ENCODE measurements around the gene JAK3.
A peak's percentile ranks its signal among the peaks of the same experiment; 100 is the strongest.

Gene JAK3

DNA sequence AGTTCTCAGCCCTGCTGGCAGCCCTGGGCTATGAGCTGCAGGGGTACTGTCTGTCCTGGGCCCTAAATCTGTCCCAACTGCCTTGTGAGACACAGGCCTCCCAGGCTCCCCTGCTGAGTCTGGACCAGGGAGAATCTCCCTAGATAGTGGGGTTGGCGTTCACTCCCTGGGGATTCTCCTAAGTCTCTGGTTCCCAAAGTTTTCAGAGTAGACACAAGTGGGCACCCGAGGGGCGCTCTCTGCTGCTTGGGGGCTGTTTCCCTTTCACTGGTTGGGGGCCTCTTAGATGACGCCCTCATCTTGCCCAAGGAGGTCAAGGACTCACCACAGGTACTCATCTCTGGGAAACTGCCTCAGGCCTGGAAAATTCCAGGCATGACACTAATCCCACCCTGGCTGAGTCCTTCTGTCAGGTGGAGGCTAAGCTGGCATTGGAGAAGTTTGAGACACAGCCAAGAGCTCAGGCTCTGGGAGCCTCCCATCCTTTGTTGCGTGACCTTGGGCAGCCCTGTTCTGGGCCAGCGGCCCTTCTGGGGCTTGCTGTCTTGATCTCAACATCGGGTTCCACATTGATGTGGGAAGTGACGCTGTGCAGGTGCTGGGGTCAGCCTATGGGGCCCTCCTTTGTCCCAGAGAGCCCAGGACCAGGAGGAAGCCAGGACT, 15.9 kb upstream of the JAK3 start:
- H3K4me1 ChIP-seq (ENCODE audit: insufficient read depth, low read length), result peaks cover 4% of the 10 kb centered on the region; the same call in 1 of the 2 replicates
- H3K4me3 ChIP-seq (ENCODE audit: low read length), result no peak overlapping the region
- no peak overlapping the region for H3K27ac ChIP-seq (ENCODE audit: low read length)
- no peaks in the 10 kb centered on the region; the same call in 1 of the 2 replicates for H3K27me3 ChIP-seq (ENCODE audit: insufficient read depth, low read length)
- H3K9ac ChIP-seq (ENCODE audit: low read depth, low read length), result no peak overlapping the region
- H3K9me3 ChIP-seq (ENCODE audit: insufficient read depth, low read depth, low read length), result no peaks in the 10 kb centered on the region
- peaks cover 55% of the 10 kb centered on the region for H3K36me3 ChIP-seq (ENCODE audit: insufficient read depth, low read depth, low read length)

DNA sequence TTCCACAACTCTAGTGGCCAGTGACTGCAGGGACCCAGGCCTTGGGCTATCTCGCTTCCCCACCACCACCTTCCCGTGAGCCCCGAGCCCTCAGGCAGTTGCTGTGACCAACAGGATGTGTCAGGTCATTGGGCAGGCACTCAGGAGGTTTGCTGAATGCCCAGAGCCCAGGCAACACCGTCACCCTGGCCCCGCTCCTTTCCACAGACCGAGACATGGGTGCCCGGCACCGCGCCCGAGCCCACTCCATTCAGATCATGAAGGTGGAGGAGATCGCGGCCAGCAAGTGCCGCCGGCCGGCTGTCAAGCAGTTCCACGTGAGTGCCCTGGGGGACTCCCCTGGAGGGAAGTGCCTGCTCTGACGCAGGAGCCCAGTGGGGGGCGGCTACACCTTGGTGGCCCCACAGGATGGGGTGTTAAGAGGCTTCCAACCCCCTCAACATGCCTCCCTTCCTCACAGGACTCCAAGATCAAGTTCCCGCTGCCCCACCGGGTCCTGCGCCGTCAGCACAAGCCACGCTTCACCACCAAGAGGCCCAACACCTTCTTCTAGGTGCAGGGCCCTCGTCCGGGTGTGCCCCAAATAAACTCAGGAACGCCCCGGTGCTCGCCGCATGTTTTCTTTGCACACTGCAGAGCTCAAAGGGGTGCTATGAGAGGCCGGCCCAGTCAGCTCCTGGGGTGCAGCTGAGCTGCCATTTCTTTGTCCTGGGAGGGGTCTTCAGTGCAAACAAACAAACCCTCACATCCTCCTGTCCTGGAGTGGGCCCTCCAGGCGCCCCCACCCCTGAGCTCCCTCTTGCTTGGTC, 15.1 kb upstream of the JAK3 start:
- H3K36me3 ChIP-seq (ENCODE audit: insufficient read depth, low read depth, low read length), result peaks cover 55% of the 10 kb centered on the region
- no peak overlapping the region for H3K27ac ChIP-seq (ENCODE audit: low read length)
- H3K4me1 ChIP-seq (ENCODE audit: insufficient read depth, low read length), result no peaks in the 10 kb centered on the region
- H3K9me3 ChIP-seq (ENCODE audit: insufficient read depth, low read depth, low read length), result no peaks in the 10 kb centered on the region
- H3K27me3 ChIP-seq (ENCODE audit: insufficient read depth, low read length), result no peaks in the 10 kb centered on the region
- peak overlapping the region; percentile 99; the same call in 1 of the 2 replicates for H3K9ac ChIP-seq (ENCODE audit: low read depth, low read length)
- H3K4me3 ChIP-seq (ENCODE audit: low read length), result no peak overlapping the region

DNA sequence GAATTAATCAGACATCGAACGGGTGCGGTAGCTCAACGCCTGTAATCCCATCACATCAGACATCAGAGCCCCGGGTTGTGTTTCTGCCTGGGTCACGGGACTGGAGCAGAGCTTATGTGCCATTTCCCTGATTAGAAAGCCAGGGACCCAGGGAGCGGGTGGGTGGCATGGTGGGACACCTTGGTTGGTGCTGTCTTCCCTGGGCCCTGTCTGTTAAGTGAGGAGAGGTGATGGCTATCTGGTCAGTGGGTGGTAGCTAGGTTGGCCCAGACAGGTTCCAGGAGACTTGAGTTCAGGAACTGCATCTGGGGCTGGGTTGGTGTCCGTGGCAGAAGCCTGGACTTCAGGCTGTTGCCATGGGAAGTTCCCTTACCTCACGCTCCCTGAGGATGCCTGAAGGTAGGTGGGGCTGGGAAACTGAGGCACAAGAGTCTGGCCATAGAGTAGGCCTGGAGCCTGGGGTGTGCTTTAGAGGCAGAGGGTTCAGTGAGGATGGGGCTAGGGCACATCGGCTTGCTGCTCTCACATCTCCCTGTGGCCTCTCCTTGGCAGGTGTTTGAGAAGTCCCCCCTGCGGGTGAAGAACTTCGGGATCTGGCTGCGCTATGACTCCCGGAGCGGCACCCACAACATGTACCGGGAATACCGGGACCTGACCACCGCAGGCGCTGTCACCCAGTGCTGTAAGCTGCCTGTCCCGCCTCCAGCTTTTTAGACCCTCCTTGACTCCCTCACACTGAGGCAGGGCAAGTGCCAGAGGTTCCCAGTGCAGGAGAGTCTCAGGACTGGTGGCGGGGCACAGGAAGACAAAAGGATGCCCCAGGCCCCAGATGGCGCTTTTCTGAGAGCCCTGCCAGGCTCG, 14.0 kb upstream of the JAK3 start:
- Histone ChIP-seq H3K27ac (ENCODE audit: low read length) (no peak overlapping the region), H3K4me3 (ENCODE audit: low read length) (peak overlapping the region; percentile 93), H3K27me3 (ENCODE audit: insufficient read depth, low read length) (no peaks in the 10 kb centered on the region), H3K4me1 (ENCODE audit: insufficient read depth, low read length) (no peaks in the 10 kb centered on the region), H3K9me3 (ENCODE audit: insufficient read depth, low read depth, low read length) (no peaks in the 10 kb centered on the region), H3K9ac (ENCODE audit: low read depth, low read length) (peak overlapping the region; percentile 99), H3K36me3 (ENCODE audit: insufficient read depth, low read depth, low read length) (peaks cover 55% of the 10 kb centered on the region)

DNA sequence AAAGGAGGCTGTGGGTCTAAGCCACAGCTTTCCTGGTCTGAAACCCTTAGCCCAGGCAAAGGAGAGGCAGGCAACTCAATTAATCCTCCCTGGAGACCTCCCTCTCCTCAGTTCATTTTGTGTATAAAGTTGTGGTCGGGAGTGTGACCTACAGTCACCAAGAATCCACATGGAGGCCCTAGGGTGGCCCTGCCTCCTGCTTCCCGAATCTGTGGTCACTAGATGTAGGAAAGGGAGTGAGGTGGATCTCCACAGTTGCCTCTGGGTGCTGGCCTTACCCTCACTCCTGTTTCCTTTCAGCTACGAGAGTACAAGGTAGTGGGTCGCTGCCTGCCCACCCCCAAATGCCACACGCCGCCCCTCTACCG, 13.2 kb upstream of the JAK3 start:
- Histone ChIP-seq H3K27ac (ENCODE audit: low read length) (peak overlapping the region; percentile 50), H3K9ac (ENCODE audit: low read depth, low read length) (peak overlapping the region; percentile 99), H3K4me3 (ENCODE audit: low read length) (peak overlapping the region; percentile 93), H3K27me3 (ENCODE audit: insufficient read depth, low read length) (no peaks in the 10 kb centered on the region), H3K36me3 (ENCODE audit: insufficient read depth, low read depth, low read length) (peaks cover 55% of the 10 kb centered on the region), H3K9me3 (ENCODE audit: insufficient read depth, low read depth, low read length) (no peaks in the 10 kb centered on the region), H3K4me1 (ENCODE audit: insufficient read depth, low read length) (no peaks in the 10 kb centered on the region)

DNA sequence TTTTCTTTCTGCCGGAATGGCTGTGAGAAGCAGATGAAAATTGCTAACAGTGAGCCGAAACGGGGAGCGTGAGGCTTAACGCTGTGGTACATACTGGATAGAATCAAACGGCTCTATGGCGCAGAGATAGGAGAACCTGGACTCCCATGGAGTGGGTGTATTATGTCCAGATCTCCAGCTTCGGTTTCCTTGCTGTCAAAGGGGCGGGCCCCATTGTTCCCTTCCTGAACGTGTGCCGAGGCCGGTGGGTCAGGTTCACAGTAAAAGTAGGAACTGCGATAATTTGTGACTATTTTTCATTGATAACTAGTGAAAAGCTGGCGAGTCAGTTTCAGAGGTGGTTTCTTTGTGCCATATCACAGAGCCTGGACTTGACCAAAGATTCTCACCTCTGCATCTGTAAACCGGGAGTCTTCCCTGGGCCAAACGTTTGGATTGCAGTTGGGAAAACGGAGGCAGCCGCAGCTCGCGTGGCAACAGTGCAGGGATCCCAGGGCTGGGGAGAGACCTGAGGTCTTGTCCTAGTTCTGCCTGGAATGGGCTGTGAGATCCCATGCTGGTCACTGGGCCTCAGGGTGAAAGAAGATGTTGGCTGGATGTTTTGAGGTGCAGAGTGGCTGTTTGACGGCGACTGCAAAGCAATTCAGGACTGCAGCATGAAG, 12.7 kb upstream of the JAK3 start:
- H3K27ac ChIP-seq (ENCODE audit: low read length), result peak overlapping the region; percentile 50
- H3K9ac ChIP-seq (ENCODE audit: low read depth, low read length), result peak overlapping the region; percentile 99
- H3K36me3 ChIP-seq (ENCODE audit: insufficient read depth, low read depth, low read length), result peaks cover 55% of the 10 kb centered on the region
- no peaks in the 10 kb centered on the region; the same call in 1 of the 2 replicates for H3K27me3 ChIP-seq (ENCODE audit: insufficient read depth, low read length)
- H3K9me3 ChIP-seq (ENCODE audit: insufficient read depth, low read depth, low read length), result no peaks in the 10 kb centered on the region
- peak overlapping the region; percentile 93 for H3K4me3 ChIP-seq (ENCODE audit: low read length)
- H3K4me1 ChIP-seq (ENCODE audit: insufficient read depth, low read length), result no peaks in the 10 kb centered on the region

DNA sequence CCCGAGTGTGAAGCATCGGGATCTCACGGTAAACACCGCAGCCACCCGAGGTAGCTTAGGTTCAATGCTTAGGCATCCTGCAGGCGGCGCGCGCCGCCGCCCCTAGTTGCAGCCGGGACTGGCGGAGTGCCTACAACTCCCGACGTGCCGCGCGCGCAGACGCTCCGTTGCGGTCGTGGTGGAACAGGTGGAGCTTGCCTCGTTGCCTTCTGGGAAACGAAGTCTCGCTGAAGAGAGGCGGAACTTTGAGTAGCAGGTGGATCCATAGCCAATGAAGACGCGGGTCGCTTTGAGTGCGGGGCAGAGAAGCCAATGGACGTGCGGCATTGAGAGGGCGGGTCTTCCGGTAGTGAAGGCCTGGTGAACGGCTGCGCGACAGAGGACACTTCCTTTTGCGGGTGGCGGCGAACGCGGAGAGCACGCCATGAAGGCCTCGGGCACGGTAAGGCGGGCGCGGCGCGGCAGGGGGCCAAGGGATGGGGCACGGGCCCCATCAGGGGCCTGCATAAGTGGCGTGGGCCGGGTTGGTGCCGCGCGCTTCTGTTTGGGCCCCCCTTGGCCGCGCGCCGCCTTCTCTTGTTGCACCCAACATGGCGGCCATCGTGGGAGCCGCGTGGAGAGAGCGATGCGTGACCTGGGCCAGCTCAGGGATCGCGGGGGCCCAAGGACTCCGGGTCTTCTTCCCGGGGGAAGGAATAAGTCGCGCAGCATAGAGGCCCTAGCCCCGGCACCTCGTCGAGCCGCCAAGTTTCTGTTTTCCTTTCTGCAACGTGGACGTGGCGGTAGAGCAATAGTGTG, 11.9 kb upstream of the JAK3 start, which contains the start of gene RPL18A:
TSS of gene RPL18A (plus strand) at position 378 of the 798 bp plus-strand sequence. CDS start at position 425, 47 bp downstream.
- peaks cover 48% of the 10 kb centered on the region for H3K36me3 ChIP-seq (ENCODE audit: insufficient read depth, low read depth, low read length)

DNA sequence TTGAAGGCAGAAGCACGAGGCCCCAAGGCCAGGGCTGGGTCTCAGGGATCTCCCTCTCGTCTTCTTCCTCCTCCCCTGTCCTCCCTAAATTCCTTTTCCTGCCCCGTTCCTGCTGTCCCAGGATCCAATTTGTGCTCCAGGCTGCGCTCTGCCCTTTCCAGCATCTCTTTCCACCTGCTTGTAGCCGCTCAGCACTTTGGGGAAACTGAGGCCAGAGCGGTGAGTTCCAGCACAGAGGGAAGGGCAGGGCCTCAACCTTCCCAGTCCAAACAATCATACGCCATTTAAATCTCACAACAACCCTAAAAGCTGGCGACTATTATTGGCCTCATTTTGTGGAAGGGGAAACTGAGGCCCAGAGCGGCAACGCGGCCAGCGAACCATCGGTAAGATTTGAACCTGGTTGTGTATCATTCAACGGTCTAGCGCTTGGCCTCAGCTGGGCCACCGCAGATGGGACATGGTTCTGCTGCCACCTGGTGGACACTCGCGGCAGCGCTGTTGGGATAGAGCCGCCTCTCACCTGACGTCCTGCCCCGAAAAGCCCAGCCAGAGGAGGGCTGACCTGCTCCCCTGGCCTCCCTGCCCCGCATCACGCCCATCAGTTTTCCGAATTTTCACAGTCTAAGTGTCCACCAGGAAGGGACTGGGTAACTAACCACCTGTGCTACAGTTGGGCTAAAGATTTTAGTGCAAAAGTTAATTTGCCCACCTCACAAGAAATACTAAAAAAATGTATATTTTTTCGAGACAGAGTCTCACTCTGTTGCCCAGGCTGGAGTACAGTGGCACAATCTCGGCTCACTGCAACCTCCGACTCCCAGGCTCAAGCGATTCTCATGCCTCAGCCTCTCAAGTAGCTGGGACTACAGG, 7.7 kb upstream of the JAK3 start:
- H3K9ac ChIP-seq (ENCODE audit: low read depth, low read length), result no peak overlapping the region
- H3K27me3 ChIP-seq (ENCODE audit: insufficient read depth, low read length), result peaks cover 4% of the 10 kb centered on the region
- H3K9me3 ChIP-seq (ENCODE audit: insufficient read depth, low read depth, low read length), result no peaks in the 10 kb centered on the region
- peaks cover 5% of the 10 kb centered on the region for H3K36me3 ChIP-seq (ENCODE audit: insufficient read depth, low read depth, low read length)
- H3K27ac ChIP-seq (ENCODE audit: low read length), result no peak overlapping the region
- no peak overlapping the region for H3K4me3 ChIP-seq (ENCODE audit: low read length)
- no peaks in the 10 kb centered on the region for H3K4me1 ChIP-seq (ENCODE audit: insufficient read depth, low read length)

More for the DNA sequence above, 11.9 kb upstream of the JAK3 start, which contains the start of gene RPL18A:
- H3K9ac ChIP-seq (ENCODE audit: low read depth, low read length), result peak within 1 kb of the TSS; percentile 99
- peak within 1 kb of the TSS; percentile 93 for H3K4me3 ChIP-seq (ENCODE audit: low read length)
- H3K4me1 ChIP-seq (ENCODE audit: insufficient read depth, low read length), result no peaks in the 10 kb centered on the region
- peak within 1 kb of the TSS; percentile 50 for H3K27ac ChIP-seq (ENCODE audit: low read length)
- no peaks in the 10 kb centered on the region for H3K9me3 ChIP-seq (ENCODE audit: insufficient read depth, low read depth, low read length)
- peaks cover 4% of the 10 kb centered on the region for H3K27me3 ChIP-seq (ENCODE audit: insufficient read depth, low read length)

DNA sequence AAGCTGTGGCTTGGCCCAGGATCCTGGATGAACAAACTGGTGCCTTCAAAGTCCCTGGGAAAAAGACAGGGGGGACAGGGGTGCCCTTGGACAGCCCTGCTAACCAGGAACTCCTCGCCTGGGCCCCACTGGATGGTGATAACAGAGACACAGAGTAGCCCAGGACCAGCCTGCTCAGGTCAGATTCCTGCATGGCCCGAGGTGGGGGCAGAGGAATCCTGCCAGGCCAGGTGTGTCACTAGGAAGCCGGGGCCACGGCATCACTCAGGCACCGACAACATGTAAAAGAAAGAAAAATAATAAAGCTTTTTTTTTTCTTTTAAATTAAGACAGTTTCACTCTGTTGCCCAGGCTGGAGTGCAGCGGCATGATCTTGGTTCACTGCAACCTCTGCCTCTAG, 6.3 kb upstream of the JAK3 start:
- Histone ChIP-seq H3K4me3 (ENCODE audit: low read length) (no peak overlapping the region), H3K9ac (ENCODE audit: low read depth, low read length) (no peak overlapping the region), H3K27me3 (ENCODE audit: insufficient read depth, low read length) (peaks cover 4% of the 10 kb centered on the region), H3K27ac (ENCODE audit: low read length) (no peak overlapping the region), H3K9me3 (ENCODE audit: insufficient read depth, low read depth, low read length) (no peaks in the 10 kb centered on the region), H3K36me3 (ENCODE audit: insufficient read depth, low read depth, low read length) (no peaks in the 10 kb centered on the region), H3K4me1 (ENCODE audit: insufficient read depth, low read length) (no peaks in the 10 kb centered on the region)

DNA sequence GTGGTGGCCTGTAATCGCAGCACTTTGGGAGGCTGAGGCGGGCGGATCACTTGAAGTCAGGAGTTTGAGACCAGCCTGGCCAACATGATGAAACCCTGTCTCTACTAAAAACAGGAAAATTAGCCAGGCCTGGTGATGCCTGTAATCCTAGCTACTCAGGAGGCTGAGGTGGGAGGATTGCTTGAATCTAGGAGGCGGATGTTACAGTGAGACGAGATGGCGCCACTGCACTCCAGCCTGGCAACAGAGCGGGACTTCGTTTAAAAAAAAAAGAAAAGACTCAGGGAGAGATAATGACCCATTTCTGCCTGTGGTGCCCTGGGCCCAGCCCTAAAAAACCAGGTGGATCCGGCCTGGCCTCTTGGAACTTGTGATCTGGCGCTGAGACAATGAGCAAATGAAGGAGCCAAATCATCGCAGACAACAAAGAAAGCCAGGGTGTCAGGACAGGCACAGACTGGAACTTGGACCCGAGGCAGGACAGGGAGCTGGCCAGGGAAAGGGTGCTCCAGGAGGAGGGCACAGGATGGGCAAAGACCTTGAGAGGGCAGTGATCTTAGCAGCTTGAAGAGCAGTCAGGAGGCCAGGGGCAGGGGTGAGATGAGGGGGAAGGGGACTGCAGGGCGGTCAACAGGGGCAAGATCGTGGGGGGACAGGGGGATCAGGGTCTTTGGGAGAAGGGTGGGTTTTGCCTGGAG, 962 bp upstream of the JAK3 start:
- Histone ChIP-seq H3K36me3 (ENCODE audit: insufficient read depth, low read depth, low read length) (no peaks in the 10 kb centered on the region), H3K9me3 (ENCODE audit: insufficient read depth, low read depth, low read length) (no peaks in the 10 kb centered on the region), H3K27me3 (ENCODE audit: insufficient read depth, low read length) (peaks cover 18% of the 10 kb centered on the region), H3K4me1 (ENCODE audit: insufficient read depth, low read length) (no peaks in the 10 kb centered on the region; the same call in 1 of the 2 replicates), H3K9ac (ENCODE audit: low read depth, low read length) (no peak overlapping the region), H3K4me3 (ENCODE audit: low read length) (no peak overlapping the region), H3K27ac (ENCODE audit: low read length) (no peak overlapping the region)

Data from iPS-20b (cell line).